CD4-positive, alpha-beta T cell treated with Interferon gamma for 1 hour (primary cell): Measurements from ENCODE around the gene KANK2.

Experiments used
- DNase-seq: peaks from one replicate; pipeline ENCODE4 v3.0.0-alpha.2; 2020

KANK2 gene

GRCh38 chr19:11197291-11198174 lies at the start of gene KANK2:
Gene KANK2, minus strand, starts transcription at chr19:11197545. Its CDS starts 3,034 bp downstream, at chr19:11194511.
- DNase-seq: peak; percentile 67

- no peak for DNase-seq
Measured at GRCh38 chr19:11246941-11247340, 49.6 kb upstream of the KANK2 start.

GRCh38 chr19:11244846-11245589 lies 47.7 kb upstream of the KANK2 start:
- no peak for DNase-seq

GRCh38 chr19:11243798-11244169 lies 46.4 kb upstream of the KANK2 start:
- DNase-seq: no peak

- DNase-seq: peak; percentile 79
Measured at GRCh38 chr19:11242864-11243797, 45.8 kb upstream of the KANK2 start.

- no peak for DNase-seq
Measured at GRCh38 chr19:11242025-11242424, 44.7 kb upstream of the KANK2 start.

GRCh38 chr19:11240008-11240444 lies 42.7 kb upstream of the KANK2 start:
- no peak for DNase-seq

GRCh38 chr19:11239377-11240000 lies 42.1 kb upstream of the KANK2 start, which contains the start of gene ANGPTL8:
Gene ANGPTL8, plus strand, starts transcription at chr19:11239619. Its CDS starts 19 bp downstream, at chr19:11239638.
- DNase-seq: no peak

GRCh38 chr19:11238781-11239376 lies 41.5 kb upstream of the KANK2 start:
- no peak for DNase-seq

GRCh38 chr19:11238041-11238440 lies 40.7 kb upstream of the KANK2 start:
- no peak for DNase-seq

- DNase-seq: no peak
Measured at GRCh38 chr19:11237321-11237720, 40.0 kb upstream of the KANK2 start.

- no peak for DNase-seq
Measured at GRCh38 chr19:11236324-11237301, 39.3 kb upstream of the KANK2 start.

GRCh38 chr19:11234486-11235075 lies 37.2 kb upstream of the KANK2 start:
- no peak for DNase-seq

- no peak for DNase-seq
Measured at GRCh38 chr19:11233073-11233472, 35.7 kb upstream of the KANK2 start.

- no peak for DNase-seq
Measured at GRCh38 chr19:11232555-11232954, 35.2 kb upstream of the KANK2 start.

GRCh38 chr19:11230621-11231386 lies 33.5 kb upstream of the KANK2 start:
- no peak for DNase-seq

- no peak for DNase-seq
Measured at GRCh38 chr19:11227195-11227886, 30.0 kb upstream of the KANK2 start.

GRCh38 chr19:11226716-11227166 lies 29.4 kb upstream of the KANK2 start:
- DNase-seq: no peak

GRCh38 chr19:11225815-11226214 lies 28.5 kb upstream of the KANK2 start:
- no peak for DNase-seq
